ENCODE data around the gene PLAAT4. TPM values are rescaled to one million over a fixed set of nuclear protein-coding genes. Genes with fewer than 3 reads are reported as not detected.

The PLAAT4 gene
- total and polyA plus RNA-seq, 2 donors from 2014 or later, result 111 to 579 TPM

DNA sequence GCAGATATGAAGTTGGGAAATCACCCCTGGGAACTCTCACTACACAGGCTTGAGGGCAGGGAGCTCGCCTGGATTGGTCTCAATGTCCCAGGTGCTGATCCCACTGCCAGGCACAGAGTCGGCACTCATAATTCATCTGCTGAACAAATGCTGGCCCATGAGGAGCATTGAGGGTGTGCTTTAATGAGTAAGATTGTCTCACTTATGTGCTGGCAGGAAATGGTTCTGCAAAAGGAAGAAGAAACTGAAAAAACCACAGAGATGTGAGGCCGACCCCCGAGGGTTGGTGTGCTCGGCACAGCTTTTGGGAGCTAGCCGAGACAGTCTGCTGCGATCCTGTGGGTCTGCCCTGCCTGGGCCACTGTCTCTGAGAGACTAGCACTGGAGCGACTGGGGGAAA, 17.2 kb downstream of the PLAAT4 start:
- Histone ChIP-seq H3K9me3 (ENCODE audit: control insufficient read depth in 2 of 3, insufficient read depth in 1 of 3, low read length in 3 of 3) (no peaks in the 10 kb centered on the region), H3K4me3 (ENCODE audit: low read length in 3 of 3) (no peak overlapping the region), H3K27ac (ENCODE audit: low read depth in 2 of 2, low read length in 2 of 2) (no peak overlapping the region), H3K4me1 (ENCODE audit: control insufficient read depth in 2 of 3, insufficient read depth in 2 of 3, low read depth in 1 of 3, low read length in 3 of 3) (no peaks in the 10 kb centered on the region), H3K27me3 (ENCODE audit: control insufficient read depth, insufficient read depth, low read length) (no peaks in the 10 kb centered on the region), H3K9ac (ENCODE audit: low read length in 3 of 3) (no peak overlapping the region), H3K36me3 (ENCODE audit: control insufficient read depth in 2 of 3, insufficient read depth in 3 of 3, low read length in 3 of 3) (no peaks in the 10 kb centered on the region)
- TF ChIP-seq, protein P1, sequence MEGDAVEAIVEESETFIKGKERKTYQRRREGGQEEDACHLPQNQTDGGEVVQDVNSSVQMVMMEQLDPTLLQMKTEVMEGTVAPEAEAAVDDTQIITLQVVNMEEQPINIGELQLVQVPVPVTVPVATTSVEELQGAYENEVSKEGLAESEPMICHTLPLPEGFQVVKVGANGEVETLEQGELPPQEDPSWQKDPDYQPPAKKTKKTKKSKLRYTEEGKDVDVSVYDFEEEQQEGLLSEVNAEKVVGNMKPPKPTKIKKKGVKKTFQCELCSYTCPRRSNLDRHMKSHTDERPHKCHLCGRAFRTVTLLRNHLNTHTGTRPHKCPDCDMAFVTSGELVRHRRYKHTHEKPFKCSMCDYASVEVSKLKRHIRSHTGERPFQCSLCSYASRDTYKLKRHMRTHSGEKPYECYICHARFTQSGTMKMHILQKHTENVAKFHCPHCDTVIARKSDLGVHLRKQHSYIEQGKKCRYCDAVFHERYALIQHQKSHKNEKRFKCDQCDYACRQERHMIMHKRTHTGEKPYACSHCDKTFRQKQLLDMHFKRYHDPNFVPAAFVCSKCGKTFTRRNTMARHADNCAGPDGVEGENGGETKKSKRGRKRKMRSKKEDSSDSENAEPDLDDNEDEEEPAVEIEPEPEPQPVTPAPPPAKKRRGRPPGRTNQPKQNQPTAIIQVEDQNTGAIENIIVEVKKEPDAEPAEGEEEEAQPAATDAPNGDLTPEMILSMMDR (IDR thresholded peaks at IDR 0.05; ENCODE audit: borderline replicate concordance, extremely low read depth, insufficient read depth), result no peak
- intact Hi-C loops (cut with DNase I), result no loop called here
- DNase-seq (no peak), FAIRE-seq (no peak)

DNA sequence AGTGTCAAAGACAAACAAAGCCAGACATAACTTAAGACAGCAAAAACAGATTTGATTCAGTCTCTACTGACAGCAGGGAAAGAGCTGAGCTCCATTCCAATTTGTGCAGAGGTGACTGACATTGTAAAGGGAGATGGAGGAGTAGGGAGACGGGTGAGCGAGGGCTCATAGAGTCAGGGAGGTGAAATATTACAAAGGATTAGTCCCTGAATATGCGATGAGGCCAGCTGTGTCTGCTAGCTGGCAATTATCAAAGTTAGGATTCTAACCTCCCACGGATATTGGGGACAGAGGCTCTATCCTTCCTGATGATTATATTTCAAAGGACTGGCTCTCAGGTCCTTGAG, 18.2 kb downstream of the PLAAT4 start:
- Histone ChIP-seq H3K9me3 (ENCODE audit: control insufficient read depth in 2 of 3, insufficient read depth in 1 of 3, low read length in 3 of 3) (no peaks in the 10 kb centered on the region), H3K4me1 (ENCODE audit: control insufficient read depth in 2 of 3, insufficient read depth in 2 of 3, low read depth in 1 of 3, low read length in 3 of 3) (no peaks in the 10 kb centered on the region), H3K27ac (ENCODE audit: low read depth in 2 of 2, low read length in 2 of 2) (no peak overlapping the region), H3K9ac (ENCODE audit: low read length in 3 of 3) (no peak overlapping the region), H3K4me3 (ENCODE audit: low read length in 3 of 3) (no peak overlapping the region), H3K36me3 (ENCODE audit: control insufficient read depth in 2 of 3, insufficient read depth in 3 of 3, low read length in 3 of 3) (no peaks in the 10 kb centered on the region), H3K27me3 (ENCODE audit: control insufficient read depth, insufficient read depth, low read length) (no peaks in the 10 kb centered on the region)
- FAIRE-seq (no peak), DNase-seq (no peak)
- TF ChIP-seq, protein P1 (IDR thresholded peaks at IDR 0.05; ENCODE audit: borderline replicate concordance, extremely low read depth, insufficient read depth), result no peak
- intact Hi-C loops (cut with DNase I), result no loop called here

DNA sequence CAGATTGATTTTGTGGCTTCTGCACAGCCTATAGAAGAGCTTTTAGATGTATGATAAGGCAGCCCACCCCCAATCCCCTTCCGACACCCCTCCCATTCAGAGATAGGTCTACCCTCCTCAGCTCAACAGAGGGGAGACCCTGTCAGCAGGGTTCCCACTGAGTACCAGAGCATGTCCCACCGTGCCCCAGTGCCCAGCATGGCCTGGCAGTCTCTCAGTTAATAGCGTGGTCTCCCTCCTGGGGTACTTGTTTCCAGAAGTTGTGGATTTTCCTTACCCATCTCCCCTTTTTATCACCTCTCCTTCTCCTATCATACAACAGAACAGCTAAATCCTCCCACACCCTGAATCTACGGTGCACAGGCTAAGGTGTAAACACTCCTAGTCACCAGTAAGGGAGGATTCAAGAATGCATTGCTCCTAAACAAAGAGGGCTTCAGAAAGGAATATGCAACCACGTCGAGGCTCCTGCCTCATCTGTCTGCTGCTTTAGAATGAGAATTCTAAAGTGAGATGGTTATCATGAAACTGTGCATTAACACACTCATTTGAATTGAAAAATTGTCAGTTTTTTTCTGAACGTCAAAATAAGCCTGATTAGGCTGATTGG, 19.9 kb downstream of the PLAAT4 start:
- H3K27ac ChIP-seq (ENCODE audit: low read depth in 2 of 2, low read length in 2 of 2), result no peak overlapping the region
- no peaks in the 10 kb centered on the region for H3K27me3 ChIP-seq (ENCODE audit: control insufficient read depth, insufficient read depth, low read length)
- TF ChIP-seq, protein P1 (IDR thresholded peaks at IDR 0.05; ENCODE audit: borderline replicate concordance, extremely low read depth, insufficient read depth), result no peak
- no peak for FAIRE-seq
- H3K4me1 ChIP-seq (ENCODE audit: control insufficient read depth in 2 of 3, insufficient read depth in 2 of 3, low read depth in 1 of 3, low read length in 3 of 3), result peaks cover 0 to 2% (median 0%) of the 10 kb centered on the region in 3 donors
- H3K36me3 ChIP-seq (ENCODE audit: control insufficient read depth in 2 of 3, insufficient read depth in 3 of 3, low read length in 3 of 3), result no peaks in the 10 kb centered on the region
- no peak for DNase-seq
- intact Hi-C loops (cut with DNase I), result no loop called here
- no peak overlapping the region for H3K4me3 ChIP-seq (ENCODE audit: low read length in 3 of 3)
- no peaks in the 10 kb centered on the region for H3K9me3 ChIP-seq (ENCODE audit: control insufficient read depth in 2 of 3, insufficient read depth in 1 of 3, low read length in 3 of 3)
- H3K9ac ChIP-seq (ENCODE audit: low read length in 3 of 3), result no peak overlapping the region

DNA sequence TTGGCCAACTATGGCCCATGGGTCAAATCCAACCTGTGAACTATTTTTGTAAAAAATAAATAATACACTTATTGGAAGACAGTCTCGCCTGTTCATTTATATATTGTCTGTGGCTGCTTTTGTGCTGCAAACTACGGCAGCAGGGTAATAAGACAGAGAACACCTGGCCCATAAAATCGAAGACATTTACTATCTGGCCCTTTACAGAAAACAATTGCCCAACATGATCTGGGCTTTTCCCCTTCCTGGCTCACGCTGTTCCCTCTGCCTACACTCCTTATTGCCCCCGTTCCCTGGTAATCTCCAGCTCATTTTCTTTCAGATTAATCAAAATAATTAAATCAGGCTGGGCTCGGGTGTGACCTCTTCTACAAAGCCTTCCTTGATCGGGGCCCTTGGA, 21.0 kb downstream of the PLAAT4 start:
- Histone ChIP-seq H3K27me3 (ENCODE audit: control insufficient read depth, insufficient read depth, low read length) (no peaks in the 10 kb centered on the region), H3K36me3 (ENCODE audit: control insufficient read depth in 2 of 3, insufficient read depth in 3 of 3, low read length in 3 of 3) (no peaks in the 10 kb centered on the region), H3K4me1 (ENCODE audit: control insufficient read depth in 2 of 3, insufficient read depth in 2 of 3, low read depth in 1 of 3, low read length in 3 of 3) (peaks cover 0 to 2% (median 0%) of the 10 kb centered on the region in 3 donors), H3K27ac (ENCODE audit: low read depth in 2 of 2, low read length in 2 of 2) (no peak overlapping the region), H3K4me3 (ENCODE audit: low read length in 3 of 3) (no peak overlapping the region), H3K9me3 (ENCODE audit: control insufficient read depth in 2 of 3, insufficient read depth in 1 of 3, low read length in 3 of 3) (no peaks in the 10 kb centered on the region), H3K9ac (ENCODE audit: low read length in 3 of 3) (no peak overlapping the region)
- FAIRE-seq (no peak), DNase-seq (no peak)
- intact Hi-C loops (cut with DNase I), result no loop called here
- TF ChIP-seq, protein P1 (IDR thresholded peaks at IDR 0.05; ENCODE audit: borderline replicate concordance, extremely low read depth, insufficient read depth), result no peak

All from kidney (tissue), 14 donors.